ENCODE results near the gene TMX2. TPM values are rescaled to one million over a fixed set of nuclear protein-coding genes. Genes with fewer than 3 reads are reported as not detected.

The TMX2 gene
- total and polyA plus RNA-seq, 12 donors, result 47.0 to 210 (median 91.9) TPM

- 73 to 83% (median 81%) methylated on average over 4 of the region's 4 CpGs for WGBS, 4 donors
- H3K27ac ChIP-seq, result peak overlapping the region in 1 of 5 donors; percentile 27
These were observed 74.0 kb downstream of the TMX2 start for GRCh38 chr11:57786436-57786835.

DNA sequence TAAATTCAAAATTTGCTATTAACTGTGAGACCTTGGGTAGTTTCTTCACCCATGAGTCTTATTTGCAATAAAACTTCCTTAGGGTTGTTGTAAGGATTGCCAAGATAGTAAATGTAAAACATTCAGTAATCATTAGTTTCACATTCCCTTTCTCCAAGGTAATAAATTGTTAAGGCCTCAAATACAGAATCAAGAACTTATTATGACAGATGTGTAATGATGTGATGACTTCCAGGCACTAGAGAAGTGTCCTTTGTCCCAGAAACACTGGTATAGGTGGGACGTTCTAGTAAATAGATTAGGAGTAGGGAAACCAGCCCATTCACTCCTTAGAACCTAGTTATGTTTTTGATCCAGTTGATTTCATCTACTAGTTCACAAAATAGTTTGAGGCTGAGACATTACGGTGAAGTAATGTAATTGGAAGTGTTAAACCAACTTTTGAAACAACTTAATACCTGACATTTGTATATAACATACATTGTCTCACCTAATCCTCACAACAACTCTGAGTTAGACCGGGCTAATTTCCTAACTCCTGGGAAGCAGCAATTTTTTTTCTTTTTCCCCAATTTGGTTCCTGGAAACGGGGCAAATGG, 74.7 kb downstream of the TMX2 start:
- H3K27ac ChIP-seq, result peak overlapping the region in 1 of 5 donors; percentile 27
- no peaks in the 10 kb centered on the region for H3K27me3 ChIP-seq
- no peak for TF ChIP-seq CTCF (IDR thresholded peaks at IDR 0.05)
- TF ChIP-seq POLR2A (IDR thresholded peaks at IDR 0.05), result no peak
- DNase-seq, result no peak
- H3K36me3 ChIP-seq (replicated peaks in 1 of 2), result no peaks in the 10 kb centered on the region
- intact Hi-C loops (cut with DNase I), result no loop called here
- H3K4me1 ChIP-seq (replicated peaks in 1 of 2), result peaks cover 0 to 57% of the 10 kb centered on the region in 2 donors
- 87 to 90% (median 89%) methylated on average over 4 of the region's 4 CpGs for WGBS, 4 donors
- no peaks in the 10 kb centered on the region for H3K9me3 ChIP-seq (replicated peaks in 1 of 3)
- H3K4me3 ChIP-seq, result no peak overlapping the region

More at GRCh38 chr11:57786436-57786835, 74.0 kb downstream of the TMX2 start:
- intact Hi-C loops (cut with DNase I), result no loop called here
- H3K36me3 ChIP-seq (replicated peaks in 1 of 2), result no peaks in the 10 kb centered on the region
- TF ChIP-seq POLR2A (IDR thresholded peaks at IDR 0.05), result no peak
- TF ChIP-seq CTCF (IDR thresholded peaks at IDR 0.05), result no peak
- no peaks in the 10 kb centered on the region for H3K9me3 ChIP-seq (replicated peaks in 1 of 3)
- no peak for DNase-seq
- H3K4me1 ChIP-seq (replicated peaks in 1 of 2), result peaks cover under 1 to 57% of the 10 kb centered on the region in 2 donors
- H3K4me3 ChIP-seq, result no peak overlapping the region
- H3K27me3 ChIP-seq, result no peaks in the 10 kb centered on the region

DNA sequence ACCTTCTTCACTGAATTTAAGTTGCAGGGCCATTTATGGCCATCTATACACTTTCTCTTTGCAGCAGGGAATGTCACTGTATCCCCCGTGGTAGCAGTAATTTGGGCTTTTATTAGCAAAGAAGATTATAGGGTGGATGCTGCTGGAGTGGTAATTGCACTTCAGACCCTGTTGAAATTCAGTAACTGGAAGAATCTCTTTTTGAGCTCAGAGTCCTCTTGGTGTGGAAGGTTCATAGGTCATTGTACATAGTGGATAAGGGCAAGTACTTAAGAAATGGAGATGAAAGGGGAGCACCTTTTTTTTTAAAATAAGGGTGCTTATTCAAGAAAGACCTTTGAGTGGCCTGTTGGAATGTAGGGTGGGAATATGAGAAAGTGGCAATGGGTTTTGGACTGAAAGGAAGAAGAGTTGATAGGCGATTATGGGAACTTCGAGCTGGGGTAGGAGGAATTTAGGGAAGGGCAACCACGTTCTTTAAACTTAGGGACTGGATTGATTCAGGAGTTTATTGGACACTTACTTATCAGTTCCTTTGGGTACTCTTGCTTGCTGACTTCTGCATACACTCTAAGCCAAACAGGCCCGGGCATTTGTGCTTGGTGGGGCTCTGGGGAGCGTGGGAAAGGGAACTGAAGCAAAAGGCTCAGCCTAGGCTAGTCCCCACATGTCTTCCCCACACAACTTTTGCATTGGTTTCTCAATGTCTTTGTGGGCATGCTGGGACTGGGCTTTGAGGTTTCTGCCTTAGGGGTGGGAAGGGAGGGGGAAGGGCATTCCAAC, 75.7 kb downstream of the TMX2 start:
- H3K27me3 ChIP-seq, result no peaks in the 10 kb centered on the region
- H3K4me1 ChIP-seq (replicated peaks in 1 of 2), result peaks cover 7 to 54% of the 10 kb centered on the region in 2 donors
- no peaks in the 10 kb centered on the region for H3K36me3 ChIP-seq (replicated peaks in 1 of 2)
- 79 to 81% (median 79%) methylated on average over 6 of the region's 6 CpGs for WGBS, 4 donors
- no peak overlapping the region for H3K4me3 ChIP-seq
- H3K9me3 ChIP-seq (replicated peaks in 1 of 3), result no peaks in the 10 kb centered on the region
- intact Hi-C loops (cut with DNase I), result no loop called here
- H3K27ac ChIP-seq, result no peak overlapping the region
- TF ChIP-seq CTCF (IDR thresholded peaks at IDR 0.05), result no peak
- TF ChIP-seq POLR2A (IDR thresholded peaks at IDR 0.05), result no peak
- peak in 3 of 7 donors; percentile 33 to 39 (median 36) for DNase-seq

DNA sequence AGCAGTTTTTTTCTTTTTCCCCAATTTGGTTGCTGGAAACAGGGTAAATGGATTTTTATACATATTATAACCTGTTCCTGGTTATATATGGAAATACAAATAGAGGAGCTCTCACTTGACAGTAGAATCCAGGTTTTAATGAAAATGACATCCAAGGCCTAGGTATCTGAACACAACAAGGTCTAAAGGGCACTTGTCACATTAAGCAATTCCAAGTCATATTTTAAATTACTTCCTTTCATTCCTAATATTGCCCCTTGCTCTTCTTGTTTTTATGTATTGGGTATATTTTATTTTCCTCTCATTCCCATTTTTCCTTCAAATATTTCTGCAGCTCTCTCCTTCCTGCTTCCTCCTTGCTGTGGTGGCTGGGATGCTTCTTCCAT, 76.3 kb downstream of the TMX2 start:
- Histone ChIP-seq H3K9me3 (replicated peaks in 1 of 3) (no peaks in the 10 kb centered on the region), H3K4me3 (no peak overlapping the region), H3K27me3 (no peaks in the 10 kb centered on the region), H3K4me1 (replicated peaks in 1 of 2) (peaks cover 13 to 60% of the 10 kb centered on the region in 2 donors), H3K27ac (no peak overlapping the region), H3K36me3 (replicated peaks in 1 of 2) (no peaks in the 10 kb centered on the region)
- TF ChIP-seq POLR2A (IDR thresholded peaks at IDR 0.05) (no peak), CTCF (IDR thresholded peaks at IDR 0.05) (no peak)
- DNase-seq, result no peak
- intact Hi-C loops (cut with DNase I), result no loop called here

Small RNAs within 50 kb of the gene (small RNA-seq; reads per million reads assigned to genes)
- gene TMX2-CTNND1, result 0 reads per million in 2 donors

Other genes starting within 250 kb of the TMX2 start
- 10 to 100 TPM in 7 of 9 donors, 1 to 10 TPM in 2; 4.2 to 32.3 (median 25.1) TPM for gene SLC43A1, start 196.9 kb upstream of the TMX2 start, total RNA-seq
- gene SLC43A1, start 196.9 kb upstream of the TMX2 start, polyA plus RNA-seq, result 10 to 100 TPM in 2 of 3 donors, 1 to 10 TPM in 1; 3.8 to 24.8 (median 14.8) TPM
- 10 to 100 TPM; 35.6 to 89.0 (median 54.0) TPM for gene TIMM10, start 181.8 kb upstream of the TMX2 start, total RNA-seq
- gene TIMM10, start 181.8 kb upstream of the TMX2 start, polyA plus RNA-seq, result 10 to 100 TPM; 23.9 to 72.5 (median 48.8) TPM
- under 1 TPM in 1 of 9 donors, not detected in 8; 0.30 TPM for gene SMTNL1, start 175.0 kb upstream of the TMX2 start, total RNA-seq
- gene SMTNL1, start 175.0 kb upstream of the TMX2 start, polyA plus RNA-seq, result not detected
- 100 to 1,000 TPM in 2 of 9 donors, 10 to 100 TPM in 7; 34.4 to 108 (median 82.8) TPM for gene UBE2L6, start 144.9 kb upstream of the TMX2 start, total RNA-seq
- gene UBE2L6, start 144.9 kb upstream of the TMX2 start, polyA plus RNA-seq, result 10 to 100 TPM; 38.0 to 89.4 (median 38.2) TPM
- gene SERPING1, start 114.9 kb upstream of the TMX2 start, total RNA-seq, result 100 to 1,000 TPM in 7 of 9 donors, 10 to 100 TPM in 1, 1 to 10 TPM in 1; 7.0 to 423 (median 140) TPM
- 100 to 1,000 TPM; 157 to 353 (median 220) TPM for gene SERPING1, start 114.9 kb upstream of the TMX2 start, polyA plus RNA-seq
- 1 to 10 TPM in 6 of 9 donors, under 1 TPM in 3; 0.18 to 4.4 (median 1.7) TPM for gene YPEL4, start 62.7 kb upstream of the TMX2 start, total RNA-seq
- gene YPEL4, start 62.7 kb upstream of the TMX2 start, polyA plus RNA-seq, result 10 to 100 TPM in 1 of 3 donors, 1 to 10 TPM in 2; 1.6 to 15.7 (median 5.2) TPM
- 10 to 100 TPM in 8 of 9 donors, 1 to 10 TPM in 1; 6.8 to 21.1 (median 12.2) TPM for gene CLP1, start 54.8 kb upstream of the TMX2 start, total RNA-seq
- gene CLP1, start 54.8 kb upstream of the TMX2 start, polyA plus RNA-seq, result 10 to 100 TPM in 1 of 3 donors, 1 to 10 TPM in 2; 5.5 to 10.3 (median 6.5) TPM
- 100 to 1,000 TPM in 1 of 9 donors, 10 to 100 TPM in 8; 22.6 to 111 (median 46.5) TPM for gene ZDHHC5, start 44.5 kb upstream of the TMX2 start, total RNA-seq
- gene ZDHHC5, start 44.5 kb upstream of the TMX2 start, polyA plus RNA-seq, result 10 to 100 TPM; 28.2 to 69.4 (median 34.9) TPM
- gene MED19, start 378 bp upstream of the TMX2 start, total RNA-seq, result 10 to 100 TPM; 16.6 to 33.3 (median 22.6) TPM
- 10 to 100 TPM; 13.7 to 35.7 (median 13.7) TPM for gene MED19, start 378 bp upstream of the TMX2 start, polyA plus RNA-seq
- gene SELENOH, start 28.9 kb downstream of the TMX2 start, total RNA-seq, result 100 to 1,000 TPM; 145 to 327 (median 239) TPM
- 100 to 1,000 TPM in 2 of 3 donors, 10 to 100 TPM in 1; 33.8 to 150 (median 131) TPM for gene SELENOH, start 28.9 kb downstream of the TMX2 start, polyA plus RNA-seq
- not detected for gene BTBD18, start 39.2 kb downstream of the TMX2 start, total RNA-seq
- not detected for gene BTBD18, start 39.2 kb downstream of the TMX2 start, polyA plus RNA-seq
- gene CTNND1, start 49.2 kb downstream of the TMX2 start, total RNA-seq, result 100 to 1,000 TPM in 8 of 9 donors, 10 to 100 TPM in 1; 90.8 to 152 (median 109) TPM
- gene CTNND1, start 49.2 kb downstream of the TMX2 start, polyA plus RNA-seq, result 10 to 100 TPM; 26.3 to 80.2 (median 31.2) TPM

All from adrenal gland (tissue), 12 donors.